Suprapubic skin (tissue), 4 donors: ENCODE data around the gene PMFBP1.

ENCODE experiments used
- CTCF ChIP-seq, 2 donors: fragments of 200-600 bp in 1 of 2; fragments of 450-650 bp in 1 of 2; sonication (generic) in 1 of 2; IDR thresholded peaks; one replicate each; pipeline ENCODE4 v1.5.1; 2016 to 2019; ENCODE audit warnings: antibody characterized with exemption in 2 of 2, mild to moderate bottlenecking in 1 of 2, moderate library complexity in 1 of 2
- EP300 ChIP-seq: sonication (generic); formaldehyde crosslinking; IDR thresholded peaks from one replicate; pipeline ENCODE4 v1.6.1; 2017; ENCODE audit warnings: antibody characterized with exemption
- POLR2AphosphoS5 ChIP-seq, 3 donors: sonication (generic); formaldehyde crosslinking; IDR thresholded peaks; one replicate each; pipeline ENCODE4 v1.6.1; 2017; ENCODE audit warnings: antibody characterized with exemption in 3 of 3

- TF ChIP-seq CTCF (IDR thresholded peaks at IDR 0.05) (no peak), POLR2AphosphoS5 (IDR thresholded peaks at IDR 0.05) (no peak), EP300 (no peak)
Measured at GRCh38 chr16:72110662-72111615, 61.0 kb downstream of the PMFBP1 start.
